K562 (cell line): ENCODE measurements around the gene ATF3. TPM values are rescaled to one million over a fixed set of nuclear protein-coding genes. Genes with fewer than 3 reads are reported as not detected.

Source experiments
- BACH1 ChIP-seq: fragments of 200-800 bp; sonication (Bioruptor generic); IDR thresholded peaks from 2 replicates; pipeline ENCODE4 v1.6.1; 2016; ENCODE audit warnings: missing genetic modification characterization, missing compliant biosample characterization
- BCOR ChIP-seq: fragments of 450-650 bp; IDR thresholded peaks from 2 replicates; pipeline ENCODE4 v1.6.1; 2016
- CBX8 ChIP-seq: fragments of 200-600 bp; sonication (generic); IDR thresholded peaks from 2 replicates; pipeline ENCODE4 v1.6.1; 2012; ENCODE audit warnings: borderline replicate concordance, mixed run types, low read depth, mild to moderate bottlenecking, moderate library complexity, mixed read lengths, low read length, control low read depth, inconsistent platforms; ENCODE audit not compliant: poor library complexity, severe bottlenecking; ENCODE audit errors: extremely low read depth
- ELF2 ChIP-seq: fragments of 250-450 bp; sonication (Bioruptor Pico); IDR thresholded peaks from 2 replicates; pipeline ENCODE4 v1.5.0; 2021; ENCODE audit warnings: mild to moderate bottlenecking
- KDM5B ChIP-seq: fragments of 200-600 bp; sonication (generic); IDR thresholded peaks from 2 replicates; pipeline ENCODE4 v1.6.1; 2012; ENCODE audit warnings: low read depth, mild to moderate bottlenecking, moderate library complexity, low read length, control low read depth, inconsistent platforms; ENCODE audit not compliant: insufficient replicate concordance
- LARP7 ChIP-seq: fragments of 450-650 bp; IDR thresholded peaks from 2 replicates; pipeline ENCODE4 v1.6.1; 2016
- MED1 ChIP-seq: sonication (generic); formaldehyde crosslinking; IDR thresholded peaks from 2 replicates; pipeline ENCODE4 v1.8.1; 2023; ENCODE audit warnings: missing genetic modification reagents, borderline replicate concordance
- PTTG1 ChIP-seq: fragments of 450-650 bp; IDR thresholded peaks from 2 replicates; pipeline ENCODE4 v1.6.1; 2016; ENCODE audit warnings: low read depth, mild to moderate bottlenecking, missing genetic modification characterization, missing compliant biosample characterization
- SIN3A ChIP-seq, 2 experiments: fragments of 150-350 bp in 1 of 2; IDR thresholded peaks; 2 replicates each; pipeline ENCODE4 v1.6.1; 2011 to 2016; ENCODE audit warnings: borderline replicate concordance in 2 of 2, low read depth in 2 of 2, low read length in 2 of 2, mild to moderate bottlenecking in 2 of 2, moderate library complexity in 2 of 2; ENCODE audit not compliant: control insufficient read depth in 1 of 2
- SRSF3 ChIP-seq: fragments of 200-400 bp; formaldehyde crosslinking; IDR thresholded peaks from 2 replicates; pipeline ENCODE4 v1.6.1; 2016; ENCODE audit warnings: mild to moderate bottlenecking, low read length, moderate library complexity; ENCODE audit not compliant: insufficient read depth
- ZFP1 ChIP-seq: fragments of 450-650 bp; formaldehyde crosslinking; IDR thresholded peaks from 2 replicates; pipeline ENCODE4 v1.4.0; 2020; ENCODE audit warnings: mild to moderate bottlenecking, mixed read lengths
- ZFPM2 ChIP-seq: fragments of 250-450 bp; sonication (Bioruptor Pico); IDR thresholded peaks from 2 replicates; pipeline ENCODE4 v1.5.1; 2022; ENCODE audit warnings: mild to moderate bottlenecking
- ZFX ChIP-seq: sonication (generic); formaldehyde crosslinking; IDR thresholded peaks from 2 replicates; pipeline ENCODE4 v1.8.0; 2022; ENCODE audit warnings: mild to moderate bottlenecking, missing genetic modification reagents, moderate library complexity
- ZNF175 ChIP-seq: fragments of 200-800 bp; sonication (Bioruptor generic); IDR thresholded peaks from 2 replicates; pipeline ENCODE4 v1.6.1; 2016; ENCODE audit warnings: low read depth, mild to moderate bottlenecking, missing genetic modification characterization, missing compliant biosample characterization
- ZNF282 ChIP-seq: sonication (generic); formaldehyde crosslinking; IDR thresholded peaks from 2 replicates; pipeline ENCODE4 v1.8.1; 2023; ENCODE audit warnings: missing genetic modification reagents
- polyA plus RNA-seq, 8 experiments: library from polyadenylated mRNA; depleted of rRNA in 4 of 8; stranded (reverse) in 5 of 8; unstranded in 3 of 8; fragments of >200 nt; fragmentation: Nextera tagmentation in 2 of 8; fragmentation: Illumina TruSeq in 1 of 8; extraction: Ambion mirVana in 2 of 8; extraction: Trizol in 1 of 8; gene quantifications; 2 replicates each; pipeline versions ENCODE4 v1.2.1 to v1.2.3, GENCODE V29; 2011 to 2014; ENCODE audit warnings: inconsistent platforms in 1 of 8, missing spikeins in 1 of 8
- total RNA-seq, 7 experiments: library from RNA; depleted of rRNA in 6 of 7; stranded (reverse); fragments of >200 nt in 6 of 7; fragmentation: Illumina TruSeq in 2 of 7; extraction: Trizol in 2 of 7; gene quantifications; 2 replicates each; pipeline versions ENCODE4 v1.2.1 to v1.2.3, GENCODE V29; 2011 to 2021; ENCODE audit warnings: low replicate concordance in 1 of 7
- TF ChIP-seq, protein P1 (sequence below): fragments of 150-350 bp; conservative IDR thresholded peaks from 2 replicates; pipeline ENCODE4 v1.6.1; 2014; ENCODE audit warnings: low read length
- TF ChIP-seq, protein P2 (sequence below): sonication (generic); formaldehyde crosslinking; IDR thresholded peaks from 2 replicates; pipeline ENCODE4 v1.8.1; 2023; ENCODE audit warnings: mild to moderate bottlenecking, missing genetic modification reagents
- TF ChIP-seq, protein P3 (sequence below): fragments of 450-650 bp; formaldehyde crosslinking; IDR thresholded peaks from 2 replicates; pipeline ENCODE4 v1.4.0; 2020; ENCODE audit warnings: mild to moderate bottlenecking, moderate library complexity

The ATF3 gene
- total and polyA plus RNA-seq, 9 of the 15 experiments (the other 6 are each of a cell fraction or from before 2014, with no cell fraction given), result 3.5 to 28.2 (median 19.8) TPM

DNA sequence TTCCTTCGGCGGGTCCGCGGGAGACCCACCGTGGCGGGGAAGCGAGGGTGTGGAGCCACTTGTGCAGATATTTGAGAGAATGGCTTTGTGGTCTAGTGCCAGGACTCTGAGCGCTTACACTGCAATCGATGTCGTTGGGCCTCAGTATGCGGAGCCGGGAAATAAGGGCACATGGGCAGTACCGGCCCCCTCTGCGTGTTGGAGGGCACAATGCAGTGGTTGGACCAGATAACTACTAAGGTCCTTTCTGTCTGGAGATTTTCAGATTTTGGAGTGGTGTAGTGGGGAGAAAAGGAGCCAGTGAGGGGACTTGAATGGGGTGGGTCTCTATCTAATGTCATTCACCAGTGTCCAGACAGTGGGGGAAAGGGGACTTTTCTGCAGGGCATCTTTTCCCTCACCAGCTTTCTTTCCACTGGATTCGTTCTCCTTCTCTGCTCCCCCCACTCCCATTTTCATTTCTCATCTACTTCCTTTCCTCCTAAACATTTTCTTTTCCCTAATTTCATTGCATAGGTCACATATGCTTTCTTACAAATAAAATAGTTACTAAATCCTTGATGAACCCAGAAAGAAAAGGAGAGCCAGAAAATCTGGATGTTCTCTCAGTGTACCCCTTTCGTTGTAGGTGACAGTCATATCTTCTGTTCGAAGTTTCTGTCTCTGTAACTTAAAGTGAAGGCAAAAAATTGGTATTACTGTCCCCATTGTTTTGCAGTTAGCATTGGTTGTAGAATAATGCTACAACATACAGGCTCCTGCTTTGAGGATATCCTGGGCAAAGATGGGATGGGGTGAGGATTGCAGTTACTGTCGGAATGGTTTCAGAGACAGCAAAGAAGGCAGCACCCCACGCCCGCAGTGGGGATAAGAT is 1.4 kb downstream of the ATF3 start (continued):
- TF ChIP-seq, protein P1, sequence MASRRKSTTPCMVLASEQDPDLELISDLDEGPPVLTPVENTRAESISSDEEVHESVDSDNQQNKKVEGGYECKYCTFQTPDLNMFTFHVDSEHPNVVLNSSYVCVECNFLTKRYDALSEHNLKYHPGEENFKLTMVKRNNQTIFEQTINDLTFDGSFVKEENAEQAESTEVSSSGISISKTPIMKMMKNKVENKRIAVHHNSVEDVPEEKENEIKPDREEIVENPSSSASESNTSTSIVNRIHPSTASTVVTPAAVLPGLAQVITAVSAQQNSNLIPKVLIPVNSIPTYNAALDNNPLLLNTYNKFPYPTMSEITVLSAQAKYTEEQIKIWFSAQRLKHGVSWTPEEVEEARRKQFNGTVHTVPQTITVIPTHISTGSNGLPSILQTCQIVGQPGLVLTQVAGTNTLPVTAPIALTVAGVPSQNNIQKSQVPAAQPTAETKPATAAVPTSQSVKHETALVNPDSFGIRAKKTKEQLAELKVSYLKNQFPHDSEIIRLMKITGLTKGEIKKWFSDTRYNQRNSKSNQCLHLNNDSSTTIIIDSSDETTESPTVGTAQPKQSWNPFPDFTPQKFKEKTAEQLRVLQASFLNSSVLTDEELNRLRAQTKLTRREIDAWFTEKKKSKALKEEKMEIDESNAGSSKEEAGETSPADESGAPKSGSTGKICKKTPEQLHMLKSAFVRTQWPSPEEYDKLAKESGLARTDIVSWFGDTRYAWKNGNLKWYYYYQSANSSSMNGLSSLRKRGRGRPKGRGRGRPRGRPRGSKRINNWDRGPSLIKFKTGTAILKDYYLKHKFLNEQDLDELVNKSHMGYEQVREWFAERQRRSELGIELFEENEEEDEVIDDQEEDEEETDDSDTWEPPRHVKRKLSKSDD, result 0 out of 2 replicates have a peak, but pooled peaks have one; percentile 1
- TF ChIP-seq SIN3A (IDR thresholded peaks at IDR 0.05; ENCODE audit: borderline replicate concordance in 2 of 2, control insufficient read depth in 1 of 2, low read depth in 2 of 2, low read length in 2 of 2) (0 out of 4 replicates have a peak, but pooled peaks of 1 of the 2 experiments have one; percentile 26), LARP7 (no peak), CBX8 (peak; percentile 97), ELF2 (CRISPR knock-in tag) (0 out of 2 replicates have a peak, but pooled peaks have one; percentile 18), SRSF3 (0 out of 2 replicates have a peak, but pooled peaks have one; percentile 39), ZNF175 (CRISPR knock-in tag) (0 out of 2 replicates have a peak, but pooled peaks have one; percentile 13), MED1 (CRISPR knock-in tag) (0 out of 2 replicates have a peak, but pooled peaks have one; percentile 13), ZFX (0 out of 2 replicates have a peak, but pooled peaks have one; percentile 4), PTTG1 (no peak), BACH1 (no peak), ZFP1 (CRISPR knock-in tag) (no peak), BCOR (0 out of 2 replicates have a peak, but pooled peaks have one; percentile 14), ZNF282 (CRISPR knock-in tag) (0 out of 2 replicates have a peak, but pooled peaks have one; percentile 56), ZFPM2 (CRISPR knock-in tag) (peak; percentile 54; the same call in 1 of the 2 replicates), KDM5B (peak; percentile 22)
- TF ChIP-seq, protein P2, sequence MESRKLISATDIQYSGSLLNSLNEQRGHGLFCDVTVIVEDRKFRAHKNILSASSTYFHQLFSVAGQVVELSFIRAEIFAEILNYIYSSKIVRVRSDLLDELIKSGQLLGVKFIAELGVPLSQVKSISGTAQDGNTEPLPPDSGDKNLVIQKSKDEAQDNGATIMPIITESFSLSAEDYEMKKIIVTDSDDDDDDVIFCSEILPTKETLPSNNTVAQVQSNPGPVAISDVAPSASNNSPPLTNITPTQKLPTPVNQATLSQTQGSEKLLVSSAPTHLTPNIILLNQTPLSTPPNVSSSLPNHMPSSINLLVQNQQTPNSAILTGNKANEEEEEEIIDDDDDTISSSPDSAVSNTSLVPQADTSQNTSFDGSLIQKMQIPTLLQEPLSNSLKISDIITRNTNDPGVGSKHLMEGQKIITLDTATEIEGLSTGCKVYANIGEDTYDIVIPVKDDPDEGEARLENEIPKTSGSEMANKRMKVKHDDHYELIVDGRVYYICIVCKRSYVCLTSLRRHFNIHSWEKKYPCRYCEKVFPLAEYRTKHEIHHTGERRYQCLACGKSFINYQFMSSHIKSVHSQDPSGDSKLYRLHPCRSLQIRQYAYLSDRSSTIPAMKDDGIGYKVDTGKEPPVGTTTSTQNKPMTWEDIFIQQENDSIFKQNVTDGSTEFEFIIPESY (CRISPR knock-in tag), result no peak
- TF ChIP-seq, protein P3, sequence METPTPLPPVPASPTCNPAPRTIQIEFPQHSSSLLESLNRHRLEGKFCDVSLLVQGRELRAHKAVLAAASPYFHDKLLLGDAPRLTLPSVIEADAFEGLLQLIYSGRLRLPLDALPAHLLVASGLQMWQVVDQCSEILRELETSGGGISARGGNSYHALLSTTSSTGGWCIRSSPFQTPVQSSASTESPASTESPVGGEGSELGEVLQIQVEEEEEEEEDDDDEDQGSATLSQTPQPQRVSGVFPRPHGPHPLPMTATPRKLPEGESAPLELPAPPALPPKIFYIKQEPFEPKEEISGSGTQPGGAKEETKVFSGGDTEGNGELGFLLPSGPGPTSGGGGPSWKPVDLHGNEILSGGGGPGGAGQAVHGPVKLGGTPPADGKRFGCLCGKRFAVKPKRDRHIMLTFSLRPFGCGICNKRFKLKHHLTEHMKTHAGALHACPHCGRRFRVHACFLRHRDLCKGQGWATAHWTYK (CRISPR knock-in tag), result 0 out of 2 replicates have a peak, but pooled peaks have one; percentile 12
